IPS-NIHi7 (cell line): ENCODE data around the gene IQCM.

Experiments used
- DNase-seq: peaks from one replicate; pipeline ENCODE4 v3.0.0; 2012; ENCODE audit warnings: mixed read lengths; ENCODE audit errors: extremely low spot score

Gene IQCM

GRCh38 chr4:149815743-149816142, at the start of gene IQCM:
TSS of gene IQCM (minus strand) at chr4:149815843. CDS start at chr4:149742691, 73,152 bp downstream.
- no peak for DNase-seq

GRCh38 chr4:149857446-149857845, 41.8 kb upstream of the IQCM start:
- DNase-seq, result no peak

- no peak for DNase-seq
Observed at GRCh38 chr4:149845743-149846142, 30.1 kb upstream of the IQCM start.

- DNase-seq, result no peak
Observed at GRCh38 chr4:149841686-149842085, 26.0 kb upstream of the IQCM start.

GRCh38 chr4:149838036-149838435, 22.4 kb upstream of the IQCM start:
- DNase-seq, result no peak

- no peak for DNase-seq
Observed at GRCh38 chr4:149836546-149836945, 20.9 kb upstream of the IQCM start.

- DNase-seq, result no peak
Observed at GRCh38 chr4:149835280-149835679, 19.6 kb upstream of the IQCM start.

GRCh38 chr4:149831656-149832208, 16.1 kb upstream of the IQCM start:
- DNase-seq, result no peak

- DNase-seq, result no peak
Observed at GRCh38 chr4:149830823-149831222, 15.2 kb upstream of the IQCM start.

- DNase-seq, result no peak
Observed at GRCh38 chr4:149825336-149825735, 9.7 kb upstream of the IQCM start.

GRCh38 chr4:149823769-149824221, 8.2 kb upstream of the IQCM start:
- no peak for DNase-seq

- DNase-seq, result no peak
Observed at GRCh38 chr4:149801416-149801815, 14.2 kb downstream of the IQCM start.

GRCh38 chr4:149799546-149799945, 16.1 kb downstream of the IQCM start:
- DNase-seq, result no peak

- no peak for DNase-seq
Observed at GRCh38 chr4:149796381-149796780, 19.3 kb downstream of the IQCM start.

- no peak for DNase-seq
Observed at GRCh38 chr4:149795256-149795655, 20.4 kb downstream of the IQCM start.

GRCh38 chr4:149794352-149794751, 21.3 kb downstream of the IQCM start:
- no peak for DNase-seq

- DNase-seq, result no peak
Observed at GRCh38 chr4:149793459-149793858, 22.2 kb downstream of the IQCM start.

GRCh38 chr4:149791851-149792250, 23.8 kb downstream of the IQCM start:
- DNase-seq, result no peak

GRCh38 chr4:149790172-149790907, 25.3 kb downstream of the IQCM start:
- DNase-seq, result no peak

- DNase-seq, result no peak
Observed at GRCh38 chr4:149788300-149788699, 27.3 kb downstream of the IQCM start.

- peak; percentile 29 for DNase-seq
Observed at GRCh38 chr4:149785696-149786431, 29.8 kb downstream of the IQCM start.

GRCh38 chr4:149784018-149784417, 31.6 kb downstream of the IQCM start:
- no peak for DNase-seq

- no peak for DNase-seq
Observed at GRCh38 chr4:149781150-149781549, 34.5 kb downstream of the IQCM start.
